IMR-90 (cell line): ENCODE data around the gene CPXM2. TPM values are rescaled to one million over a fixed set of nuclear protein-coding genes. Genes with fewer than 3 reads are reported as not detected.

Experiments
- ATAC-seq: fragments of 200-7000 bp; cut with Tn5 transposase; 2 replicates; pipeline ENCODE4 v1.9.1; 2020; ENCODE audit warnings: low read depth, mild to moderate bottlenecking, moderate library complexity
- BruUV-seq: library from RNA; stranded (reverse); fragments of 400-500 nt; replicated peaks from 2 replicates; lab custom pipeline; 2021; lab: Mats Ljungman, UMichigan
- CTCF ChIA-PET: fragments of 300-600 bp; formaldehyde crosslinking; extraction: SDS; loops from one replicate; lab custom pipeline; 2021; ENCODE audit warnings: antibody characterized with exemption; lab: Yijun Ruan, JAX
- POLR2A ChIA-PET: fragments of 300-600 bp; sonication (Branson Sonifier 250); formaldehyde crosslinking; loops from one replicate; lab custom pipeline; 2022; ENCODE audit warnings: antibody characterized with exemption; ENCODE audit not compliant: unreplicated experiment; lab: Charles Lee
- DNase-seq: peaks from one replicate; pipeline ENCODE4 v3.0.0; 2013
- H2AFZ ChIP-seq: replicated peaks from 2 replicates; pipeline ENCODE3; 2013; ENCODE audit warnings: low read length, mild to moderate bottlenecking; ENCODE audit not compliant: poor library complexity
- H2AK5ac ChIP-seq: 2 replicates; pipeline ENCODE4 v1.6.1; 2013; ENCODE audit warnings: low read depth, low read length, inconsistent platforms
- H2AK9ac ChIP-seq: replicated peaks from 2 replicates; pipeline ENCODE3; 2013; ENCODE audit warnings: mild to moderate bottlenecking, low read depth, low read length, moderate library complexity; ENCODE audit not compliant: poor library complexity
- H2BK120ac ChIP-seq: 2 replicates; pipeline ENCODE4 v1.6.1; 2013; ENCODE audit warnings: low read depth, low read length, inconsistent platforms
- H2BK15ac ChIP-seq: 3 replicates; pipeline ENCODE4 v1.6.1; 2013; ENCODE audit warnings: low read depth, low read length, inconsistent platforms
- H2BK20ac ChIP-seq: 2 replicates; pipeline ENCODE4 v1.6.1; 2013; ENCODE audit warnings: low read depth, mild to moderate bottlenecking, inconsistent platforms, low read length, moderate library complexity
- H2BK5ac ChIP-seq: 2 replicates; pipeline ENCODE4 v1.6.1; 2013; ENCODE audit warnings: mild to moderate bottlenecking, low read depth, low read length, inconsistent platforms; ENCODE audit not compliant: poor library complexity, severe bottlenecking
- H3K14ac ChIP-seq: replicated peaks from 2 replicates; pipeline ENCODE4 v1.6.1; 2013; ENCODE audit warnings: low read depth, low read length, inconsistent platforms
- H3K18ac ChIP-seq: 2 replicates; pipeline ENCODE4 v1.6.1; 2013; ENCODE audit warnings: low read depth, low read length, control low read depth
- H3K23ac ChIP-seq: 2 replicates; pipeline ENCODE4 v1.6.1; 2013; ENCODE audit warnings: low read depth, low read length, inconsistent platforms
- H3K27ac ChIP-seq: 2 replicates; pipeline ENCODE4 v1.5.1; 2013; ENCODE audit warnings: mild to moderate bottlenecking, control low read depth, low read length; ENCODE audit not compliant: insufficient read depth
- H3K27me3 ChIP-seq: 2 replicates; pipeline ENCODE4 v1.6.1; 2013; ENCODE audit warnings: low read length; ENCODE audit not compliant: control insufficient read depth, insufficient read depth
- H3K36me3 ChIP-seq: 2 replicates; pipeline ENCODE4 v1.6.1; 2013; ENCODE audit warnings: low read length, mixed read lengths; ENCODE audit not compliant: control insufficient read depth, insufficient read depth
- H3K4ac ChIP-seq: 2 replicates; pipeline ENCODE4 v1.6.1; 2013; ENCODE audit warnings: low read depth, low read length, inconsistent platforms
- H3K4me1 ChIP-seq: 2 replicates; pipeline ENCODE4 v1.6.1; 2013; ENCODE audit warnings: low read length, mixed read lengths; ENCODE audit not compliant: control insufficient read depth, insufficient read depth
- H3K4me2 ChIP-seq: 2 replicates; pipeline ENCODE4 v1.6.1; 2013; ENCODE audit warnings: low read depth, mild to moderate bottlenecking, control low read depth, low read length, moderate library complexity
- H3K4me3 ChIP-seq: 2 replicates; pipeline ENCODE4 v1.5.1; 2013; ENCODE audit warnings: low read depth, mild to moderate bottlenecking, control low read depth, low read length, moderate library complexity; ENCODE audit not compliant: insufficient read depth
- H3K56ac ChIP-seq: 2 replicates; pipeline ENCODE4 v1.6.1; 2013; ENCODE audit warnings: low read length, inconsistent platforms; ENCODE audit not compliant: insufficient read depth; ENCODE audit errors: extremely low read depth
- H3K79me1 ChIP-seq, 2 experiments: 2 replicates each; pipeline ENCODE4 v1.6.1; 2013; ENCODE audit warnings: low read length in 2 of 2, inconsistent platforms in 1 of 2, low read depth in 1 of 2
- H3K9ac ChIP-seq: 2 replicates; pipeline ENCODE4 v1.6.1; 2013; ENCODE audit warnings: low read depth, low read length, control low read depth
- H3K9me1 ChIP-seq: 2 replicates; pipeline ENCODE4 v1.6.1; 2013; ENCODE audit warnings: low read length, inconsistent platforms; ENCODE audit not compliant: insufficient read depth
- H3K9me3 ChIP-seq: 2 replicates; pipeline ENCODE4 v1.6.1; 2013; ENCODE audit warnings: low read length; ENCODE audit not compliant: control insufficient read depth, insufficient read depth
- H4K20me1 ChIP-seq: 2 replicates; pipeline ENCODE4 v1.6.1; 2013; ENCODE audit warnings: low read length, inconsistent platforms; ENCODE audit not compliant: insufficient read depth
- H4K5ac ChIP-seq: 2 replicates; pipeline ENCODE4 v1.6.1; 2013; ENCODE audit warnings: mild to moderate bottlenecking, low read depth, low read length, control low read depth
- H4K8ac ChIP-seq, 2 experiments: 2 replicates each; pipeline ENCODE4 v1.6.1; 2013; ENCODE audit warnings: low read depth in 2 of 2, low read length in 2 of 2, control low read depth in 1 of 2, inconsistent platforms in 1 of 2
- H4K91ac ChIP-seq: 2 replicates; pipeline ENCODE4 v1.6.1; 2013; ENCODE audit warnings: low read depth, low read length, inconsistent platforms; ENCODE audit not compliant: insufficient read depth
- POLR2A ChIP-seq: IDR thresholded peaks from 2 replicates; pipeline ENCODE4 v1.6.1; 2012; ENCODE audit warnings: mild to moderate bottlenecking, low read depth, low read length
- RFX5 ChIP-seq: IDR thresholded peaks from 2 replicates; pipeline ENCODE4 v1.8.0; 2012; ENCODE audit warnings: low read depth, mild to moderate bottlenecking, low read length, moderate library complexity
- SMC3 ChIP-seq: fragments of 150-350 bp; IDR thresholded peaks from 2 replicates; pipeline ENCODE4 v1.6.1; 2016; ENCODE audit warnings: low read depth, mild to moderate bottlenecking, antibody characterized with exemption, low read length, moderate library complexity
- WGBS, 2 experiments: methylation state at CpG; one replicate each; pipeline versions ENCODE4 v1.1.5 to v1.1.7; 2013; ENCODE audit warnings: missing lambda C conversion rate in 2 of 2; ENCODE audit not compliant: insufficient read length in 1 of 2; ENCODE audit errors: extremely low coverage in 2 of 2; 5-methylcytosine and 5-hydroxymethylcytosine counted together
- dilution Hi-C: fragments of 300-500 bp; cut with HindIII; formaldehyde crosslinking; loops from one replicate; pipeline ENCODE4 v1.14.3; 2018; ENCODE audit warnings: low sequenced_read_pairs; ENCODE audit not compliant: unreplicated experiment
- in situ Hi-C: fragments of 300-500 bp; cut with MboI; formaldehyde crosslinking; loops from 3 replicates; pipeline ENCODE4 v1.14.3; 2019; ENCODE audit warnings: low sequenced_read_pairs, inconsistent platforms, mixed read lengths
- intact Hi-C: fragments of 100-400 bp; cut with micrococcal nuclease; formaldehyde crosslinking; loops from 2 replicates; pipeline ENCODE4 v1.10.0; 2022
- polyA plus RNA-seq, 3 experiments: library from polyadenylated mRNA; depleted of rRNA; stranded (reverse); fragments of >200 nt; gene quantifications; 2 replicates each; pipeline ENCODE4 v1.2.3, GENCODE V29; 2012; ENCODE audit warnings: low replicate concordance in 1 of 3
- total RNA-seq: library from RNA; depleted of rRNA; stranded (reverse); fragments of >200 nt; gene quantifications from 2 replicates; pipeline ENCODE4 v1.2.3, GENCODE V29; 2012
- TF ChIP-seq, protein P1 (sequence below): fragments of 150-350 bp; IDR thresholded peaks from 2 replicates; pipeline ENCODE4 v1.6.1; 2017; ENCODE audit warnings: mild to moderate bottlenecking, antibody characterized with exemption, low read length, low read depth

Gene CPXM2
- total and polyA plus RNA-seq, 2 of the 4 experiments (the other 2 are of a cell fraction) = not detected

DNA sequence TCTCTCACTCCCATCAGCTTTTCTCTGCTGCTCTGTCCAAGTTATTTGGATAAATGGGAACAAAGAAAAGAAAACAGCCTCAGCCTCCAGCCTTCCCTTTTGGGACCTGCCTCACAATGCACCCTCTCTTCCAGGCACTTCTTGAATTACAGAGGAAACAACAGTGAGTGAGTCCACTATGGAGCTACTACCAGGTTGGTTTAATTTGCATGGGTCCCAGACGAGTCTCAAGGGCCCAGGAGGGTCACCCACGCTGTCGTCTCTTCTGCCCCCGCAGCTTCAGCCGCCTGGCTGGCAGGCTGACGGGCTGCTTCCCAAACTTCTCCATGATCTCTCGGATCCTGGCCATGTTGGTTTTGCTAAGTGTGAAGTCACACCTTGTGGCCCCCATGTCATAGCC is 145.1 kb downstream of the CPXM2 start:
- Histone ChIP-seq H3K4me2 (no peak overlapping the region), H2AK5ac (no peak overlapping the region), H3K4ac (no peak overlapping the region), H4K5ac (no peak overlapping the region), H2BK20ac (no peak overlapping the region), H3K9ac (no peak overlapping the region), H4K8ac (no peak overlapping the region), H3K4me1 (no peaks in the 10 kb centered on the region), H3K9me1 (no peaks in the 10 kb centered on the region), H2BK15ac (no peak overlapping the region), H2AK9ac (no peak overlapping the region), H3K23ac (no peak overlapping the region), H3K27ac (no peak overlapping the region), H3K18ac (no peak overlapping the region), H3K4me3 (no peak overlapping the region), H2BK120ac (no peak overlapping the region), H4K91ac (no peak overlapping the region), H2AFZ (no peak overlapping the region), H3K14ac (no peak overlapping the region), H4K20me1 (no peaks in the 10 kb centered on the region), H3K36me3 (no peaks in the 10 kb centered on the region), H3K27me3 (no peaks in the 10 kb centered on the region), H2BK5ac (no peak overlapping the region), H3K9me3 (peaks cover 42% of the 10 kb centered on the region), H3K79me1 (no peaks in the 10 kb centered on the region), H3K56ac (no peak overlapping the region)
- POLR2A ChIA-PET = no interaction called here
- ATAC-seq (no peak), DNase-seq (no peak)
- no TSS peak for BruUV-seq
- TF ChIP-seq POLR2A = no peak
- no peak for TF ChIP-seq SMC3
- TF ChIP-seq, protein P1, sequence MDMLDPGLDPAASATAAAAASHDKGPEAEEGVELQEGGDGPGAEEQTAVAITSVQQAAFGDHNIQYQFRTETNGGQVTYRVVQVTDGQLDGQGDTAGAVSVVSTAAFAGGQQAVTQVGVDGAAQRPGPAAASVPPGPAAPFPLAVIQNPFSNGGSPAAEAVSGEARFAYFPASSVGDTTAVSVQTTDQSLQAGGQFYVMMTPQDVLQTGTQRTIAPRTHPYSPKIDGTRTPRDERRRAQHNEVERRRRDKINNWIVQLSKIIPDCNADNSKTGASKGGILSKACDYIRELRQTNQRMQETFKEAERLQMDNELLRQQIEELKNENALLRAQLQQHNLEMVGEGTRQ = no peak
- no peak for TF ChIP-seq RFX5
- intact Hi-C loops (no loop called here), dilution Hi-C loops (no loop called here), in situ Hi-C loops (no loop called here)
- CTCF ChIA-PET = interaction anchor here (0.7 kb wide), 1 partner anchor 11 kb away, joined by 3 read pairs; no protein-coding TSS in a partner anchor
- WGBS, 2 experiments = 13% methylated on average over 3 of the region's 7 CpGs; no CpG with 5 or more reads in 1 of the 2 experiments
